Breast epithelium (tissue), 4 donors: ENCODE data around the gene PCARE. TPM values are rescaled to one million over a fixed set of nuclear protein-coding genes. Genes with fewer than 3 reads are reported as not detected.

Experiments
- DNase-seq, 2 donors: peaks; one replicate each; pipeline ENCODE4 v3.0.0-alpha.2; 2019; ENCODE audit warnings: low spot score in 2 of 2
- H3K27ac ChIP-seq, 2 donors: fragments of 200-600 bp; sonication (generic) in 1 of 2; one replicate each; pipeline ENCODE4 v1.5.1; 2016 to 2019; ENCODE audit warnings: mild to moderate bottlenecking in 1 of 2
- H3K27me3 ChIP-seq, 2 donors: fragments of 200-600 bp; sonication (generic) in 1 of 2; one replicate each; pipeline versions ENCODE4 v1.5.1 to v1.6.0; 2017 to 2019; ENCODE audit warnings: control low read depth in 1 of 2, mild to moderate bottlenecking in 1 of 2
- H3K36me3 ChIP-seq: fragments of 200-600 bp; one replicate; pipeline ENCODE4 v1.5.1; 2019
- H3K4me1 ChIP-seq, 2 donors: fragments of 200-600 bp; sonication (generic); one replicate each; pipeline ENCODE4 v1.5.1; 2016 to 2019; ENCODE audit warnings: control low read depth in 1 of 2
- H3K4me3 ChIP-seq, 3 donors: fragments of 200-600 bp; sonication (generic); 1 replicate in 2 of 3; 2 replicates in 1 of 3; pipeline ENCODE4 v1.5.1; 2016 to 2019; ENCODE audit warnings: mild to moderate bottlenecking in 3 of 3, moderate library complexity in 2 of 3
- H3K9me3 ChIP-seq, 2 donors: fragments of 200-600 bp; sonication (generic) in 1 of 2; one replicate each; pipeline ENCODE4 v1.5.1; 2016 to 2019; ENCODE audit warnings: control low read depth in 1 of 2
- CTCF ChIP-seq, 3 donors: fragments of 450-650 bp; IDR thresholded peaks; one replicate each; pipeline ENCODE4 v1.5.1; 2016 to 2017; ENCODE audit warnings: antibody characterized with exemption in 3 of 3, mild to moderate bottlenecking in 3 of 3, moderate library complexity in 3 of 3
- POLR2A ChIP-seq: fragments of 450-650 bp; IDR thresholded peaks from one replicate; pipeline ENCODE4 v1.6.1; 2016; ENCODE audit warnings: antibody characterized with exemption, mild to moderate bottlenecking, moderate library complexity
- POLR2AphosphoS5 ChIP-seq, 3 donors: sonication (generic); formaldehyde crosslinking; IDR thresholded peaks; one replicate each; pipeline ENCODE4 v1.6.1; 2017; ENCODE audit warnings: antibody characterized with exemption in 3 of 3
- intact Hi-C: fragments of 100-400 bp; cut with DNase I; formaldehyde crosslinking; loops from one replicate; pipeline ENCODE4 v1.15.1; 2023; ENCODE audit warnings: low total_unique reads
- total RNA-seq, 3 donors: library from RNA; depleted of rRNA; stranded (reverse); fragments of >200 nt; gene quantifications; one replicate each; pipeline ENCODE4 v1.1.0, GENCODE V29; 2016

PCARE gene
- total RNA-seq, 3 donors from 2014 or later, result not detected

GRCh38 chr2:29047083-29047845, 27.1 kb downstream of the PCARE start:
- Histone ChIP-seq H3K4me1 (no peaks in the 10 kb centered on the region), H3K9me3 (no peaks in the 10 kb centered on the region), H3K27me3 (no peaks in the 10 kb centered on the region), H3K36me3 (no peaks in the 10 kb centered on the region), H3K4me3 (no peak overlapping the region), H3K27ac (no peak overlapping the region)
- intact Hi-C loops, result no loop called here
- DNase-seq, result no peak
- TF ChIP-seq CTCF (IDR thresholded peaks at IDR 0.05), result no peak
- TF ChIP-seq POLR2AphosphoS5 (IDR thresholded peaks at IDR 0.05), result no peak
- TF ChIP-seq POLR2A, result no peak

- TF ChIP-seq POLR2A, result no peak
- no peak for TF ChIP-seq POLR2AphosphoS5 (IDR thresholded peaks at IDR 0.05)
- TF ChIP-seq CTCF (IDR thresholded peaks at IDR 0.05), result no peak
- H3K9me3 ChIP-seq, result no peaks in the 10 kb centered on the region
- no peak for DNase-seq
- H3K4me3 ChIP-seq, result no peak overlapping the region
- H3K36me3 ChIP-seq, result no peaks in the 10 kb centered on the region
- no peaks in the 10 kb centered on the region for H3K27me3 ChIP-seq
- intact Hi-C loops, result no loop called here
- H3K4me1 ChIP-seq, result no peaks in the 10 kb centered on the region
- H3K27ac ChIP-seq, result no peak overlapping the region
Observed at GRCh38 chr2:29046321-29046720, 28.0 kb downstream of the PCARE start.

GRCh38 chr2:29044459-29044858, 29.9 kb downstream of the PCARE start:
- no peak for DNase-seq
- Histone ChIP-seq H3K27me3 (no peaks in the 10 kb centered on the region), H3K9me3 (no peaks in the 10 kb centered on the region), H3K4me1 (no peaks in the 10 kb centered on the region), H3K36me3 (no peaks in the 10 kb centered on the region), H3K4me3 (no peak overlapping the region), H3K27ac (no peak overlapping the region)
- intact Hi-C loops, result no loop called here
- TF ChIP-seq POLR2A, result no peak

- Histone ChIP-seq H3K9me3 (no peaks in the 10 kb centered on the region), H3K27me3 (no peaks in the 10 kb centered on the region), H3K4me1 (no peaks in the 10 kb centered on the region), H3K36me3 (no peaks in the 10 kb centered on the region), H3K4me3 (no peak overlapping the region), H3K27ac (no peak overlapping the region)
- no peak for DNase-seq
- TF ChIP-seq POLR2A (no peak), CTCF (IDR thresholded peaks at IDR 0.05) (no peak), POLR2AphosphoS5 (IDR thresholded peaks at IDR 0.05) (no peak)
- intact Hi-C loops, result no loop called here
Observed at GRCh38 chr2:29042561-29043075, 31.7 kb downstream of the PCARE start.

- intact Hi-C loops, result no loop called here
- no peaks in the 10 kb centered on the region for H3K27me3 ChIP-seq
- no peaks in the 10 kb centered on the region for H3K36me3 ChIP-seq
- no peak overlapping the region for H3K27ac ChIP-seq
- H3K4me1 ChIP-seq, result no peaks in the 10 kb centered on the region
- TF ChIP-seq POLR2AphosphoS5 (IDR thresholded peaks at IDR 0.05) (no peak), POLR2A (no peak), CTCF (IDR thresholded peaks at IDR 0.05) (no peak)
- no peaks in the 10 kb centered on the region for H3K9me3 ChIP-seq
- DNase-seq, result no peak
- no peak overlapping the region for H3K4me3 ChIP-seq
Observed at GRCh38 chr2:29041161-29041660, 33.1 kb downstream of the PCARE start.
